ENCODE data around the gene SNRK.

Gene SNRK

GRCh38 chr3:43369404-43370292 is 83.3 kb downstream of the SNRK start:
- DNase-seq (ENCODE audit: insufficient read length, low spot score) (no peak), FAIRE-seq (no peak)

DNA sequence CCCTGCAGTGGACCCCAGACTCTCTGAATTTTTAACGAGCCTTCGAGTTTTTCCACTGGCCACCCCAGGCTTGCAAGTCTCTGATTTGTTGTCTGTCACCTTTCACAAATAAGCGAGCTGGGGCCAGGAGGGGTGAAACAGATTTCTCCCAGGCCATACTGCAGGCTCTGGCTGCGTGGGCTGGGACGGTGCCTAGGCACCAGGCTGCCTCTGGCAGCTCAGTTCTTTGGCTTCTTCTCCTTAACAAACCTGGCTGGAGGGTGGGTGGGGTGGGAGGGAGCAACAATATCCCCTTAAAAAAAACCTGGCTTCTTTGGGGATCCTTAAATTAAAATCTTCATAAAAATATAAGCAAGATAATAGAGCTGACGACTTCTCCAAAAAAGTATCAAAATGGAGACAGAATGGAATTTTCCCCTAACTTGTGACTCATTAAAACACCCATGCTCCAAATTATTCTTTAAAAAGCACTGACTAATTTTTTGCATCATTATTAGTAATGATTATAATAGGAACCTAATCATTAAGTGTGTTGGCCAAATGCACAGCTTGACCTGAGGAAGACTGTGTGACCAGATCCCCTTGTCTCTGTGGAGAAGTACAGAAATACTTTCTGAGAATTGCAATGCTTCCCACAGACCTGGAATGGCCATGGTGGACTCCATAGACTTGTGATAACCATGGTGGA is 84.1 kb downstream of the SNRK start:
- FAIRE-seq (no peak), DNase-seq (ENCODE audit: insufficient read length, low spot score) (no peak)

DNA sequence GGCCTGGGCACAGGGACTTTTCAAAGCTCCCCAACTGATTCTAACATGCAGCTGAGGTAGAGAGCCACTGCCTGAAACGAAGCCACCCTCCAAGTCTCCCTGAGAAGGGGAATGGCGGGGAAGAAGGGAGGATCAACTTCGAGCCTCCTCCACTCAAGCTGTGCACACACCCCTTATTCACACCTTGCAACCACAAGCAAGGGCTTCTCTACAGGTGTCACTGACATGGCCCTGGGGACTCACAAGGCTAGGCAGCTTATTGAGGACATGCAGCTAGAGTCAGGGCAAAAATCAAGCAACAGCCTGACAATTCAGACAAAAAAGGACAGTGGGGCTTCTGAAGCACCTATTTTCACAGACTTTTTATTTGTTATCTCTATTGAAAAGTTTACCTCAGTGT is 85.2 kb downstream of the SNRK start:
- FAIRE-seq, result no peak

DNA sequence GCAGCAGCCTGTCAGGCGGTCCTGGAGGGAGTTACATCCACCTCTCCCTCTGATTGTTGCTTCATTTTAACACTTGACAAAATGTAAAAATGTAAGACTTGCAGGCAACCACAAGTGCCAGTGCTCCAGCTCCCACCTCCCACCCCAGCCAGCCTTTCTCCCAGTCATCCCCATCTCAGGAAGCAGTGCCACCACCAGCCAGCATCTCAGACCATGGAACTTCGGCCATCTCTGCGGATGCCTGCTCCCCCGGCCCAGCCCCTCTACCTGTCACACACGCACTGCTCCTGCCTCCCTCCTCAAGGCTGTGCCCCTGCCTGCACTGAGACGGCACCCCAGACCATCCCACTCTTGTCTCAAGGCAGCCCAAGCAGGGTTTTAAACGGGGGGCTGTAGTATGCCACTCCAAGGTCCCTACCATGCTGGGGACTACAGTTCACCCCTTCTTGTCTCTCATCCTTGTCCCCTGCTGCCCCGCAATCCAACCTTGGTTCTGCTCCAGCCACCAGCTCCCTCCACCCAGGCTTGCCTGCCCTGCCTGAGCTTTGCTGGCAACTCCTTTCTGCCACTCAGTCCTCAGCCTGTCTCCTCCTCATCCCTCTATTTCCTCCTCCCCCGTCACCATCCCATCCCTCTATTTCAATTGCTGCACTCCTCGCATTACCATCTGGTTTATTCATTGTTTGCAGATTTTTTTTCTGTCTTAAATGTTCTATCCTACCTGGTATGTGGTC is 85.8 kb downstream of the SNRK start:
- DNase-seq (ENCODE audit: insufficient read length, low spot score) (no peak), FAIRE-seq (no peak)

More for the DNA sequence above, 85.2 kb downstream of the SNRK start:
- no peak for DNase-seq (ENCODE audit: insufficient read length, low spot score)

DNA sequence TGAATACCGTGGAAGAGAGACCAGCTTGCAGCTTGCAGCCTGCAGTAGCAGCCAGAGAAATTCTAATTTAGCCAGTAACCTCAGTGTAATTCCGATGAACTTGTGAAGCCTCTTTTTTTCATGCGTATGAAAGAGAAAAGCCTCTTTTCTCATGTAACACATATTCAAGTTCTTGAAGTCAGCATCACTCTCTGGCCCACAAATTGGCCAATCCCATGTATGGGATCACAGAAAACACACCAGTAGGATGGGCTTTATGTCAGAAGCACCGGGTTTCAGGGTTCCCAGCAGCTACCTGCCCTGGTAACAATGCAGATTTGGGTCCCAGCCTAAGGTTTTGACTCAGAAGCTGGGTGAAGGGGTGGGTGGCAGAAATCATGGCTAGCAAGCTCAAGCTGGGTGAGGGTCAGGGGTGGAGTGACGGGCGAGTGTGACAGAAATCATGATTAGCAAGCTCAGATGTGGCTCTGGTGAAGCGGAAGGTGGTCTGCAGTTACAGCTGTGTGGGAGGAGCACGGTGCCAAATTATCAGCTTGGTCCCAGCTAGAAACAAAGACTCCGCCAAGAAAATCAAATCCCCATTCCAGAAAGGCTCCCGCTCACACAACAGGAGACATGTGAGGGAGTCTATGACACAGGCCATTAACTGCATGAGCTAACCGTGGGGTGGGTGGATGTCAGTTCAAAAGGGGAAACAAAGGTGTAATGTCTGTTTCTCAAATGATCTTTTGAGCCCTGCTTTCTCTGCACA is 86.6 kb downstream of the SNRK start:
- no peak for FAIRE-seq

DNA sequence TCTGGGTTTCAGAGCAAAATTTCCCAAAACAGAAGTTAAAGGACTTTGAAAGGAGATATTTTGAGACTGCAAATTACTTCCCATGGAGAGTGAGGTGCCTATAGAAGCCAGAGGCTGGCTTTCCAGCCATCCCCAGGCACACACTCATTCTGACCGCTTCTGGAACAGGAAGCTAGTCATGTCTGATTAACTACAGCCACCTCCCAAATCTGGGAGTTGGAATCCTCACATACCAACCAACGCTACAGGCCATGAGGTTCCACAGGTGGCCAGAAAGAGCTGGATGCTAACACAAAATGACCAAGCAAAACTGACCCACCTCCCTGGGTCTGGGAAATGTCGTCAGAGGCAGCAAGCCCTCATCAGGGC is 87.2 kb downstream of the SNRK start:
- DNase-seq (ENCODE audit: insufficient read length, low spot score), result no peak
- no peak for FAIRE-seq

More for the DNA sequence above, 86.6 kb downstream of the SNRK start:
- DNase-seq (ENCODE audit: insufficient read length, low spot score), result no peak

- FAIRE-seq (no peak), DNase-seq (ENCODE audit: insufficient read length, low spot score) (peak; percentile 25)
Measured at GRCh38 chr3:43378066-43378935, 92.0 kb downstream of the SNRK start.

DNA sequence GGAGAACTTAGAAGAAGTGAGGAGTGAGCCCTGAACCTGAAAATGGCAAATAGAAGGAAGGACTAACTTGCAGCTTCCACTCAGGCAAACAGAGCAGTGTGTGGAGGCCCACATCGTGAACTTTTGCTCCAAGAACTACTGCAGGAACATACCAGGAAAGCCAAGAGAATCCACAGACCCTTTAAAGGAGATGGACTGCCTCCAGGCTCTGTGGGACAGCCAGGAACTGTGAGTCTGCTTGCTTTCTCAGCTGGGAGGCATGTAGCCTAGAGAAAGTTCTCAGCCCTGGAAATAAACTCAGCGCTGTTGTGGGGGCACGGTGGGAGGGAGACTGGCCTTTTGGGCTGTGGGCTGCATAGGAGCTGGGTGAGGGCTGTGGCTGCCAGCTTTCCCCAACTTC is 93.0 kb downstream of the SNRK start:
- FAIRE-seq (no peak), DNase-seq (ENCODE audit: insufficient read length, low spot score) (no peak)

DNA sequence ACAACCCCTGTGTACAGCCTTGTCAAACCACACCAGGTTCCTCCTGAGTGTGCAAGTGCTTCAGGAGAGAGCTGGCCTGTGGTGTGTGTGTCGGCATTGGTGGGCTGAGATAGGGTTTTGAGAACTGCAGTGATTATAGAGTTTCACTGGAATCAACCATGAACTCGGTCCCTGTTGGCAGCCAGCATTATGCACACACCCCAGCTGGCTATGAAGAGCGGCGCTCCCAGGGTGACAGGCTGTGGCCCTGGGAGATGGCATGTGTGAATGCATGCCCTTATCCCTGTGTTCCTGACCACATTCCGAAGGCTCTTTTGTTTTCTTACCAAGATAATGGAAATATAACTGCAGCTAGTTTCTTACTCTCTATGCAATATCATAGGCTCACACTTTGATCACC is 101.8 kb downstream of the SNRK start:
- DNase-seq (ENCODE audit: insufficient read length, low spot score), result no peak
- FAIRE-seq, result no peak

GRCh38 chr3:43388915-43389314 is 102.6 kb downstream of the SNRK start:
- FAIRE-seq (no peak), DNase-seq (ENCODE audit: insufficient read length, low spot score) (no peak)

DNA sequence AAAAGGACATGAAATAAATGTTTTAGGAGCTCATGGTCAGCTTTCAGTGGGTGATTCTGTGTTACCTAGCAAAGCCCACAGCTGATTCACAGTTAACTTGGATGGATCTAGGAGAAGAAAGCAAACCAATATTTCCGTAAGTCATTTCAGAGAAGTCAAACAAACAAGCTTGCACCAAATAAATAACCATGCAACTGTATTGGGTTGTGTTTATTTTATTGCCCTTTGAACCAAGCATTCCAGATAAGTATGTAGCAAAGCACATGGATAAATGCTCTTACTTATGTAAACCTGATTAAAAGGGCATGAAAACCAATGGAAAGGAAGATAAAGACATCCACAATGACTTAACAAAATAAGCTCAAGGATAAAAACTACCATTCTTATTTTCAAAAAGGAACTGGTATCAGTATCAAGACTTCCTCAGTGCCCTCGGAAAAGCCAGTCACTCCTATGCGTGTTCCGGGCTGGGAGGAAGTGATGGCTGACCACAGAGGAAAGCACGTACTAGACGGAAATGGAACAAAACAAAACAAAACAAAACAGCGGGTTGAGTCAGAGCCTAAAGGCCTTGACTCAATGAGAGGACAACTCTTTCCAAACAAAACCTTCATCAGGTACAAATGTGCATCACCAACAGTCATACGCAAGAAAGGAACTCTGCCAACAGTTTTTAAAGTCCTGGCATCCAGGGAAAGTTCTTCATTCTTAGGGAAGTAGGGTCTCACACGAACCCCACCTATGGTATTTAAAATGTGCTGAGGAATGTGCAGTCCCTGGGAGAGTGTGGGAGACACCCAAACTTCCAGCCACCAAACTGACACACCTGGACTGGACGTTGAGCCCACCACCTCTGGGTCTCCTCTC is 103.3 kb downstream of the SNRK start:
- FAIRE-seq, result no peak
- peak; percentile 22 for DNase-seq (ENCODE audit: insufficient read length, low spot score)

DNA sequence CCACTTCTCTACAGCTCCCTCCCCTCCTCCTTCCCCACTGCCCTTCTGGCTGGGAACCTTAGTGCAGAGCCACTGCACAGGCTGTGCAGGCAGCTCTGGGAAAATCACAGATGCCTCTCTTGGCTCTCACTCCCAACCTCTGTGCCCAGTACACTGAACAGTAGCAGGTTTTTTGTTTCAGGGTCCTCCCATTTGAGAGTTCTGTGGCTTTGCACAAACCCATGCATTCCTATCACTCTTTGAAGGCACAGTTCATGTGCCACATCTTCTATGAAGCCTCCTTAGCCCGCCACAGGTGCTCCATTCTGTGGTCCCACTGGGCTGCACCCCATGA is 103.9 kb downstream of the SNRK start:
- DNase-seq (ENCODE audit: insufficient read length, low spot score) (no peak), FAIRE-seq (no peak)

DNA sequence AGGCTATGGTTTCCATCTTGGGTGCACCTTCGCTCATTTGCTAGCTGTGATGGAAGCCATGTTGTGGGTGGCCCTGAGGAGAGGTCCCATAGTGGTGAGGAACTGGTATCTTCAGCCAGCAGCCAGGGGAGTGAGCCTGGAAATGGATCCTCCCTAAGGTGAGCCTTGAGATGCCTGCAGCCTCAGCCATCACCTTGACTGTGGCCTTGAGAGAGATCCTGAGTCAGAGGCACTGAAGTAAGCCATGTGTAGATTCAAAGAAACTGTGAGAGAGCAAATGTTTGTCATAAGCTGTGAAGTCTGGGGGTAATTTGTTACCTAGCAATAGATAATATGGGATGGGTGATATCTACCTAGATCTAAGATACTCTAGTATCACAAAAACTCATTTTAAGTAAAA is 105.3 kb downstream of the SNRK start:
- FAIRE-seq (no peak), DNase-seq (ENCODE audit: insufficient read length, low spot score) (no peak)

DNA sequence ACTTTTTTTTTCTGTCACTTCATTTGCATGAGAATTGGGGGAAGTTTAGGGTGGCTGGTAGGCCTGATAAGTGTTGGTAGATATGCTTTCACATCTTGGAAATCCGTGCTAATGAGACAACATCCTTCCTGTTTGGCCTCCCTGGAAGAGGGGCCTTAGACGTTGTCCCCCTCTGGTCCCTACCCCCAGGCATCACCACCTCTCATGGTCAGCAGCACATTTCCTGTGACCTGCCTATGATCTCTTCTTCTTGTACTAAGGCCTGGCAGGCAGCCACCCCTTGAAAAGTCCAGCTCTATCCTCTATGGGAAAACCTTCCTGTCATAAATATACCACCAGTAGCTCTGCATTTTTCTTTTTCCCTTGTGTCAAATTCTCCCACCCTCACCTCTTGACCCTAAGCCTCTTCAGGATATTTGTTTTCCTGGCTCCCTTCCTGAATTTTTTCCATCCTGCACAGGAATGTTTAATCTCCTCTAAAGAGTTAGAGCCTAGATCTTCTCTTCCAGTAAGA is 107.8 kb downstream of the SNRK start:
- DNase-seq (ENCODE audit: insufficient read length, low spot score) (no peak), FAIRE-seq (no peak)

- no peak for FAIRE-seq
- no peak for DNase-seq (ENCODE audit: insufficient read length, low spot score)
Measured at GRCh38 chr3:43399034-43399433, 112.7 kb downstream of the SNRK start.

- FAIRE-seq, result no peak
Measured at GRCh38 chr3:43400167-43400566, 113.8 kb downstream of the SNRK start.

More at GRCh38 chr3:43400167-43400566, 113.8 kb downstream of the SNRK start:
- no peak for DNase-seq (ENCODE audit: insufficient read length, low spot score)
